ENCODE measurements around the gene UCN3. TPM values are rescaled to one million over a fixed set of nuclear protein-coding genes. Genes with fewer than 3 reads are reported as not detected.

Gene UCN3
- total and polyA plus RNA-seq, 7 donors: 3.9 TPM; not detected in 5

DNA sequence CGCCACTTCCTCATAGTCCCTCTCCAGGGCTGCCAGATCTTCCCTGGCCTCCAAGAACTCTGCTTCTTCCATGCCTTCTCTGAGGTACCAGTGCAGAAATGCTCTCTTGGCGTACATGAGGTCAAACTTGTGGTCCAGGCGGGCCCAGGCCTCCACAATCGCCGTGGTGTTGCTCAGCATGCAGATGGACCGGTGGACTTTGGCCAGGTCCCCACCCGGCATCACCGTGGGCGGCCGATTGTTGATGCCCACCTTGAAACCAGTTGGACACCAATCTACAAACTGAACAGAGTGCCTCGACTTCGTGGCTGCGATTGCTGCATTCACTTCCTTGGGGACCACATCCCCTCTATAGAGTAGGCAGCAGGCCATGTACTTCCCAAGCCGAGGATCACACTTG, 28.8 kb downstream of the UCN3 start:
- Histone ChIP-seq H3K4me3 (no peak overlapping the region), H3K27ac (no peak overlapping the region), H3K4me1 (no peaks in the 10 kb centered on the region), H3K36me3 (no peaks in the 10 kb centered on the region), H3K27me3 (no peaks in the 10 kb centered on the region), H3K9me3 (peaks cover 0 to 15% (median 2%) of the 10 kb centered on the region in 4 donors)
- intact Hi-C loops (cut with DNase I): no loop called here
- DNase-seq: no peak
- 93 to 95% methylated on average over 14 of the region's 14 CpGs for WGBS, 2 donors
- TF ChIP-seq POLR2AphosphoS5 (IDR thresholded peaks at IDR 0.05): no peak
- no peak for TF ChIP-seq EP300 (IDR thresholded peaks at IDR 0.05)
- no peak for TF ChIP-seq POLR2A (IDR thresholded peaks at IDR 0.05)

DNA sequence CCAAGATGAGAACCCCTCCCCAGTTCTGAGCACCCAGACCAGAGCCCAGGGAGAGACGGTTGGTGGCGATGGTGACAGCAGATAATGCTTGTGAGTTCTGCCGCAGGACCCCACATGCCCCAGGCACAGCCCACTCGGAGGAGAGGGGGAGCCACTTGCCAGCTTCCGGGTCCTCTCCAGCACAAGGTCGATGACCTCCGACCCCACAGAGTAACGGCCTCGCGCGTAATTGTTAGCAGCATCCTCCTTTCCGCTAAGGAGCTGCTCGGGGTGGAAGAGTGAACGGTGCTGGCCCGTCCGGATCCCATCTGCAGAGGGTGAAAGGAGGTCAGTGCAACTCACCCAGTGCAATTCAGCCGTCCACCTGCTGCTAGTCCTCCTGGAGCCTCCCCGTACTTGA, 30.4 kb downstream of the UCN3 start:
- H3K27ac ChIP-seq: no peak overlapping the region
- intact Hi-C loops (cut with DNase I): no loop called here
- no peaks in the 10 kb centered on the region for H3K4me1 ChIP-seq
- H3K36me3 ChIP-seq: no peaks in the 10 kb centered on the region
- H3K9me3 ChIP-seq: peaks cover 0 to 8% (median 2%) of the 10 kb centered on the region in 4 donors
- no peak for DNase-seq
- TF ChIP-seq POLR2AphosphoS5 (IDR thresholded peaks at IDR 0.05) (no peak), POLR2A (IDR thresholded peaks at IDR 0.05) (no peak), EP300 (IDR thresholded peaks at IDR 0.05) (no peak)
- TF ChIP-seq, protein P1, sequence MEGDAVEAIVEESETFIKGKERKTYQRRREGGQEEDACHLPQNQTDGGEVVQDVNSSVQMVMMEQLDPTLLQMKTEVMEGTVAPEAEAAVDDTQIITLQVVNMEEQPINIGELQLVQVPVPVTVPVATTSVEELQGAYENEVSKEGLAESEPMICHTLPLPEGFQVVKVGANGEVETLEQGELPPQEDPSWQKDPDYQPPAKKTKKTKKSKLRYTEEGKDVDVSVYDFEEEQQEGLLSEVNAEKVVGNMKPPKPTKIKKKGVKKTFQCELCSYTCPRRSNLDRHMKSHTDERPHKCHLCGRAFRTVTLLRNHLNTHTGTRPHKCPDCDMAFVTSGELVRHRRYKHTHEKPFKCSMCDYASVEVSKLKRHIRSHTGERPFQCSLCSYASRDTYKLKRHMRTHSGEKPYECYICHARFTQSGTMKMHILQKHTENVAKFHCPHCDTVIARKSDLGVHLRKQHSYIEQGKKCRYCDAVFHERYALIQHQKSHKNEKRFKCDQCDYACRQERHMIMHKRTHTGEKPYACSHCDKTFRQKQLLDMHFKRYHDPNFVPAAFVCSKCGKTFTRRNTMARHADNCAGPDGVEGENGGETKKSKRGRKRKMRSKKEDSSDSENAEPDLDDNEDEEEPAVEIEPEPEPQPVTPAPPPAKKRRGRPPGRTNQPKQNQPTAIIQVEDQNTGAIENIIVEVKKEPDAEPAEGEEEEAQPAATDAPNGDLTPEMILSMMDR (IDR thresholded peaks at IDR 0.05): no peak
- no peak overlapping the region for H3K4me3 ChIP-seq
- H3K27me3 ChIP-seq: no peaks in the 10 kb centered on the region
- 92 to 94% methylated on average over 18 of the region's 18 CpGs for WGBS, 2 donors

DNA sequence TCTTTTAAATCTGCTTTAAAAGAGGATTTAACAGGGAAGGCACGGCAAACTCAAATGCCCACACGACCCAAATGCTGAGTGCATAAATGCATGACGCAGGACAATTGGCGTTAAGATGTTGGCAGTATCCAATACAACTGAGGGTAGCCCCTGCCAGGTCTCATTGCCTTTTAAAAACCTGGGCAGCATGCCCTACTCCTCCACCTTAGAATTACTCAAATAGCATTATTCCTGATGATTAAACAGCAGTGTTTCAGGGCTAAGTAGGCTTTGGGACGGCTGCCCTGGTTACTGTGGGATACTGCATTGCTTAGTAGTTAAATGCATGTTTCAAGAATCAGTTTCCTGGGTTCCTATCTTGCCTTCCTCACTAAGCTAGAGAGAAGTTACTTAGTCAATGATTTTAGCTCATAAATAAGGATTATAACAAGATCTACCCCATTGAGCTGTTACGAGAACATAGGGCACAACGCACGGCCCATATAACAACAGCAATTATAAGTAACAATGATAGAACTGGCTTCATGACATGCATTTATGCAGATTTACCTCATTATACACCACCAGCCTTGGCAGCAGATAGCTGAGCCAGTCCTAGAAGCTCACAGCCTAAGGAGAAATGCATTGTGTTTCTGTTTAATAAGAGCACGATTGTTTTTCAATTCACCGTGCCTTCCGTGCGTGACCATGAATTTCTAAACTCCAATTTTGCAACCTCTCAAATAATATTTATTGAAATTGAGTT, 32.0 kb downstream of the UCN3 start:
- Histone ChIP-seq H3K27ac (no peak overlapping the region), H3K4me1 (no peaks in the 10 kb centered on the region), H3K4me3 (no peak overlapping the region), H3K9me3 (no peaks in the 10 kb centered on the region), H3K36me3 (no peaks in the 10 kb centered on the region), H3K27me3 (no peaks in the 10 kb centered on the region)
- TF ChIP-seq EP300 (IDR thresholded peaks at IDR 0.05) (no peak), POLR2A (IDR thresholded peaks at IDR 0.05) (no peak), POLR2AphosphoS5 (IDR thresholded peaks at IDR 0.05) (no peak)
- TF ChIP-seq, protein P1 (IDR thresholded peaks at IDR 0.05): no peak
- no peak for DNase-seq
- intact Hi-C loops (cut with DNase I): no loop called here
- 92 to 95% methylated on average over 12 of the region's 12 CpGs for WGBS, 2 donors

DNA sequence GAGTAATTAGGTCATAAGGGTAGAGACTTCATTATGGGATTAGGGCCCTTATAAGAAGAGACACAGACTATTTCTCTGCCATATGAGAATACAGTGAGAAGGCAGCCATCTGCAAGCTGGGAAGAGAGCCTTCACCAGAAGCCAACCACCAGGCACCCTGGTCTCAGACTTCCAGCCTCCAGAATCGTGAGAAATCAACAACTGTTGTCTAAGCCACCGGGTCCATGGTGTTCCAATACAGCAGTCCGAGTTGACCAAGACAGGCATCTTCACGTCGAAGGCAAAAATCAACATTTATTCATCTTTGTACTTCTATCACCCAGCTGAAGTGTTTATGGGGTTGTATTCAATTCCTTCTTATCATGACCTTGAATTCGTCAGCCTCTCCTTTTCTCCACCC, 34.6 kb downstream of the UCN3 start:
- Histone ChIP-seq H3K27ac (no peak overlapping the region), H3K4me3 (no peak overlapping the region), H3K27me3 (no peaks in the 10 kb centered on the region), H3K9me3 (no peaks in the 10 kb centered on the region), H3K4me1 (no peaks in the 10 kb centered on the region), H3K36me3 (no peaks in the 10 kb centered on the region)
- WGBS, 2 donors: 70 to 77% methylated on average over 6 of the region's 6 CpGs
- DNase-seq: no peak
- intact Hi-C loops (cut with DNase I): no loop called here
- TF ChIP-seq POLR2A (IDR thresholded peaks at IDR 0.05) (no peak), POLR2AphosphoS5 (IDR thresholded peaks at IDR 0.05) (no peak), EP300 (IDR thresholded peaks at IDR 0.05) (no peak)
- TF ChIP-seq, protein P1 (IDR thresholded peaks at IDR 0.05): no peak

DNA sequence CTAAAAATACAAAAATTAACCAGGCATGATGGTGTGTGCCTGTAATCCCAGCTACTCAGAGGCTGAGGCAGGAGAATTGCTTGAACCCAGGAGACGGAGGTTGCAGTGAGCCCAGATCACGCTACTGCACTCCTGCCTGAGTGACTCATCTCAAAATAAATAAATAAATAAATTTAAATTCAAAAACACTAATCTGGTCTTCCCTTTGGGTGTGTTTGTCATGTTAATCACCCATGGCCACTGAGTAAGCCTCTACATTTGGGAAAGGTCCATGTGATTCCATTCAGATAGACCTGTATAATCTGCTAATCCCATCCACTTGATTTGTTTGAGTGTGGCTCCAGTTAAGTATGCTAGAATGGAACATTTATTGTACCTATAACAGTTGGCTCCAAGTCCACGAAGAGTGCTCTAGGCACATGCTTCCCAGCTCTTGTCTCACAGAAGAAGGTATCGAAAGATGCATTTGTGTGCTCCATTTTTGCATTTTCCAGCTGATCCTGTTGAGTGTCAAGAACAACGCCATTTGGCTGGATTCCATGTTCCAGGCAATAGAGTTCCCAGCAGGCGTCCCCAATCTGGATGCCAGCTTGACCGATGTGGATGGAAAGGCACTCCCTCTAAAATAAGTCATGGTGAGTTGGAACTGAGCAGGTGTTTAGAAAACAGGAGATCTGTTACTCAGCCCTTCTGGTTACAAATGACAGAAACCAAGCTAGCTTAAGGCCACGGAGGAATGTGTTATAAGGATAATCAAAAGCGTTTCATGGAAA, 35.9 kb downstream of the UCN3 start:
- no peak overlapping the region for H3K27ac ChIP-seq
- TF ChIP-seq, protein P1 (IDR thresholded peaks at IDR 0.05): no peak
- TF ChIP-seq POLR2A (IDR thresholded peaks at IDR 0.05): no peak
- no peak for TF ChIP-seq POLR2AphosphoS5 (IDR thresholded peaks at IDR 0.05)
- no peak for TF ChIP-seq EP300 (IDR thresholded peaks at IDR 0.05)
- no peaks in the 10 kb centered on the region for H3K27me3 ChIP-seq
- intact Hi-C loops (cut with DNase I): no loop called here
- no peaks in the 10 kb centered on the region for H3K36me3 ChIP-seq
- WGBS, 2 donors: 92 to 94% methylated on average over 9 of the region's 9 CpGs
- DNase-seq: no peak
- H3K4me1 ChIP-seq: no peaks in the 10 kb centered on the region
- H3K9me3 ChIP-seq: no peaks in the 10 kb centered on the region
- no peak overlapping the region for H3K4me3 ChIP-seq

Measured in sigmoid colon (tissue), 7 donors.